Stimulated activated CD4-positive, alpha-beta T cell treated with anti-CD3 and anti-CD28 coated beads, Interleukin-12 subunit alpha, Interleukin-12 subunit beta, amount 100 ng/mL, for 4 hours (primary cell): ENCODE data around the gene GPR63.

ENCODE experiments used
- DNase-seq: peaks from one replicate; pipeline ENCODE4 v3.0.0-alpha.2; 2020

GPR63 gene

DNA sequence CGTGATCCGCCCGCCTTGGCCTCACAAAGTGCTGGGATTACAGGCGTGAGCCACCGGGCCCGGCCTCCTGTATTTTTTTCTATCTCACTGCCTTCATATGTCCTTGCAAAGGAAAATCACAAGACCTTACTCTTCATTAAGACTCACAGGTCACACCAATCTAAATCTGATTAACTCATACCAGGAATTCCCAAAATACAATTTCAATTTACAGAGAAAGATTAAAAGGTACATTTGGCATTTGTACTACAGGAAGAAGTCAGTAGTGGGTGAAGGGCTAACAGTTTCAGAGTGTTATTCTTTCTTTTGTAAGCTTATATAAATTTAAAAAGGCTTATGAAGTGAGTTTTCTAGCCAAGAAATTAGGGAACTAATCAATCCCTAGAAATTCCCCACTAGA is 87.4 kb downstream of the GPR63 start:
- no peak for DNase-seq
